GM10248 (cell line): Measurements from ENCODE around the gene TMPRSS15.

Source experiments
- CTCF ChIA-PET: fragments of 300-600 bp; sonication (Branson Sonifier 250); formaldehyde crosslinking; extraction: SDS; loops from one replicate; lab custom pipeline; 2021; ENCODE audit warnings: antibody characterized with exemption; lab: Yijun Ruan, JAX
- POLR2A ChIA-PET: fragments of 350-650 bp; sonication (Branson Sonifier 250); formaldehyde crosslinking; extraction: SDS; loops from one replicate; lab custom pipeline; 2020; ENCODE audit warnings: antibody characterized with exemption; lab: Yijun Ruan, JAX
- DNase-seq: peaks from one replicate; pipeline ENCODE4 v3.0.0; 2012; ENCODE audit errors: extremely low spot score
- TF ChIP-seq, protein P1 (sequence below): IDR thresholded peaks from 2 replicates; pipeline ENCODE4 v1.5.1; 2012; ENCODE audit warnings: mild to moderate bottlenecking, low read depth; ENCODE audit errors: extremely low read depth, missing control alignments, control extremely low read depth

TMPRSS15 gene

GRCh38 chr21:18245464-18245967 lies 158.1 kb downstream of the TMPRSS15 start:
- DNase-seq = peak; percentile 3
- ChIA-PET CTCF (no interaction called here), POLR2A (no interaction called here)
- TF ChIP-seq, protein P1, sequence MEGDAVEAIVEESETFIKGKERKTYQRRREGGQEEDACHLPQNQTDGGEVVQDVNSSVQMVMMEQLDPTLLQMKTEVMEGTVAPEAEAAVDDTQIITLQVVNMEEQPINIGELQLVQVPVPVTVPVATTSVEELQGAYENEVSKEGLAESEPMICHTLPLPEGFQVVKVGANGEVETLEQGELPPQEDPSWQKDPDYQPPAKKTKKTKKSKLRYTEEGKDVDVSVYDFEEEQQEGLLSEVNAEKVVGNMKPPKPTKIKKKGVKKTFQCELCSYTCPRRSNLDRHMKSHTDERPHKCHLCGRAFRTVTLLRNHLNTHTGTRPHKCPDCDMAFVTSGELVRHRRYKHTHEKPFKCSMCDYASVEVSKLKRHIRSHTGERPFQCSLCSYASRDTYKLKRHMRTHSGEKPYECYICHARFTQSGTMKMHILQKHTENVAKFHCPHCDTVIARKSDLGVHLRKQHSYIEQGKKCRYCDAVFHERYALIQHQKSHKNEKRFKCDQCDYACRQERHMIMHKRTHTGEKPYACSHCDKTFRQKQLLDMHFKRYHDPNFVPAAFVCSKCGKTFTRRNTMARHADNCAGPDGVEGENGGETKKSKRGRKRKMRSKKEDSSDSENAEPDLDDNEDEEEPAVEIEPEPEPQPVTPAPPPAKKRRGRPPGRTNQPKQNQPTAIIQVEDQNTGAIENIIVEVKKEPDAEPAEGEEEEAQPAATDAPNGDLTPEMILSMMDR = no peak

GRCh38 chr21:18244671-18245463 lies 158.7 kb downstream of the TMPRSS15 start, which contains the start of gene CHODL:
Gene CHODL (plus strand): TSS chr21:18244833. CDS start chr21:18245224, 391 bp downstream.
- CTCF ChIA-PET = no interaction called here

DNA sequence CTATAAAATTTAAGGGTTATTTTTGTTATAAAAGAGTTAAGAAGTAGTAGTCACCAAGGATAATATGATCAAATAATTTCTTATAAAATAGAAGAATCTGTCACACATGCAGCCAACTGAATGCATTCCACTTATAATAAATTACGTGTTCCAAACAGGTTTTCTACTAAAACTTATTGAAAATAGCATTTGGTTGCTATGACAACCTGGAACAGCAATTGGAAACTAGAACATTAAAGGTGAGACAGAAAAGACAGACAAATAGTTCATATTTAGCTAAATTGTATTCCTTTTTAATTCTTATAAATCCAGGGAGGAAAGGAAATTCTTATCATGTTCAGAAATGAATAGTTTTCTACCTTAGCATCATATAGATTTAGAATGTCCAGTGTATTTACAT lies 168.0 kb downstream of the TMPRSS15 start:
- ChIA-PET POLR2A (no interaction called here), CTCF (no interaction called here)
- no peak for DNase-seq
- TF ChIP-seq, protein P1 = no peak

More at GRCh38 chr21:18244671-18245463, 158.7 kb downstream of the TMPRSS15 start, which contains the start of gene CHODL:
- no peak for DNase-seq
- POLR2A ChIA-PET = no interaction called here
- TF ChIP-seq, protein P1 = no peak

- ChIA-PET CTCF (no interaction called here), POLR2A (no interaction called here)
- no peak for DNase-seq
- TF ChIP-seq, protein P1 = no peak
Measured at GRCh38 chr21:18228060-18228739, 175.4 kb downstream of the TMPRSS15 start.

GRCh38 chr21:18222346-18222745 lies 181.2 kb downstream of the TMPRSS15 start:
- no peak for DNase-seq
- TF ChIP-seq, protein P1 = no peak
- ChIA-PET POLR2A (no interaction called here), CTCF (no interaction called here)

DNA sequence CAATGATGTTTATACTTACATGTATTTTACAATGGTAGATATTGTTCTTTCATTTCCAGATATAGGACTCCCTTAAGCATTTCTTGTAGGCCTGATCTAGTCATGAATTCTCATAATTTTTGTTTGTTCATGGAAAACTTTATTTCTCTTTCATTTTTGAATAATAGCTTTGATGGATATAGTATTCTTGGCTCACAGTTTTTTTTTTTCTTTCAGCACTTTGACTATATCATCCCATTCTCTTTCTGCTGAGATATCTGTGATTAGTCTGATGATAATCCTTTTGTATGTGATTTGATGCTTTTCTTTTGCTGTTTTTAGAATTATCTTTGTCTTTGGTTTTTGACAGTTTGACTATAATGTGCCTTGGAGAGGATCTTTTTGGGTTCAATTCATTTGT lies 183.1 kb downstream of the TMPRSS15 start:
- ChIA-PET CTCF (no interaction called here), POLR2A (no interaction called here)
- no peak for DNase-seq
- TF ChIP-seq, protein P1 = no peak
